ENCODE results near the gene SETD5.

SETD5 gene

GRCh38 chr3:9455596-9456131 lies 58.2 kb downstream of the SETD5 start:
- no peak for TF ChIP-seq CTCF (IDR thresholded peaks at IDR 0.05; ENCODE audit: low read depth, low read length)
- H3K4me3 ChIP-seq (ENCODE audit: low read depth, low read length), result no peak overlapping the region

- no peak overlapping the region for H3K4me3 ChIP-seq (ENCODE audit: low read depth, low read length)
- no peak for TF ChIP-seq CTCF (IDR thresholded peaks at IDR 0.05; ENCODE audit: low read depth, low read length)
These were observed 70.0 kb downstream of the SETD5 start for GRCh38 chr3:9467451-9467850.

- no peak for TF ChIP-seq CTCF (IDR thresholded peaks at IDR 0.05; ENCODE audit: low read depth, low read length)
- no peak overlapping the region for H3K4me3 ChIP-seq (ENCODE audit: low read depth, low read length)
These were observed 71.0 kb downstream of the SETD5 start for GRCh38 chr3:9468460-9468859.

- TF ChIP-seq CTCF (IDR thresholded peaks at IDR 0.05; ENCODE audit: low read depth, low read length), result no peak
- no peak overlapping the region for H3K4me3 ChIP-seq (ENCODE audit: low read depth, low read length)
These were observed 72.6 kb downstream of the SETD5 start for GRCh38 chr3:9469986-9470385.

GRCh38 chr3:9473496-9474065 lies 76.2 kb downstream of the SETD5 start:
- no peak for TF ChIP-seq CTCF (IDR thresholded peaks at IDR 0.05; ENCODE audit: low read depth, low read length)
- no peak overlapping the region for H3K4me3 ChIP-seq (ENCODE audit: low read depth, low read length)

- H3K4me3 ChIP-seq (ENCODE audit: low read depth, low read length), result no peak overlapping the region
- TF ChIP-seq CTCF (IDR thresholded peaks at IDR 0.05; ENCODE audit: low read depth, low read length), result no peak
These were observed 77.1 kb downstream of the SETD5 start for GRCh38 chr3:9474482-9474881.

DNA sequence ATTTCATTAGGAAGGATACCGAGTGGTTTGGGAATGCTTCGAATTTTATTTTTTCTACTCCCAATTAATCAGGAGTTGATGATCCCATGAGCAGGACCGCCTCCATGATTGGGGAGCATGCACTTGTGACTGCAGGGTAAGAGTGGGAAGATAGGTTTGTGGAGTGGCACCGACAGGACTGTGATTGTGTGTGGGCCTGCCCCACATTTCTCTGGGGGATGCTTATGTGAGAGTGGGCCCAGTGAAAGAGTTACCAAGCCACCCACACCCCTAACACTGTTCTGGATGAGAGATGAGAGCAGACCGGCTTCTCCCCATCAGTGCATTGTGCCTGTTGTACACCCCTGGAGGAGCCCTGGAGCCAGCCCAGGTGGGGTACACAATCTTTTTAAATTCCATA lies 79.5 kb downstream of the SETD5 start:
- TF ChIP-seq CTCF (IDR thresholded peaks at IDR 0.05; ENCODE audit: low read depth, low read length), result no peak
- no peak overlapping the region for H3K4me3 ChIP-seq (ENCODE audit: low read depth, low read length)

Data from WI38 (cell line).